Fibroblast of gingiva (primary cell): ENCODE measurements around the gene ENTPD2.
"Not testable (repeated sequence)": the region's sequence is repeated elsewhere in the genome, so short reads cannot be mapped to it uniquely, and the experiment has no call there.

Experiments
- DNase-seq: peaks from one replicate; pipeline ENCODE4 v3.0.0-alpha.2; 2011; ENCODE audit warnings: low read depth

The ENTPD2 gene

GRCh38 chr9:137045294-137046087, 8.4 kb downstream of the ENTPD2 start:
- DNase-seq: peak; percentile 25

GRCh38 chr9:137044502-137045177, 9.2 kb downstream of the ENTPD2 start:
- no peak for DNase-seq

- no peak for DNase-seq
Measured at GRCh38 chr9:137044037-137044436, 9.8 kb downstream of the ENTPD2 start.

DNA sequence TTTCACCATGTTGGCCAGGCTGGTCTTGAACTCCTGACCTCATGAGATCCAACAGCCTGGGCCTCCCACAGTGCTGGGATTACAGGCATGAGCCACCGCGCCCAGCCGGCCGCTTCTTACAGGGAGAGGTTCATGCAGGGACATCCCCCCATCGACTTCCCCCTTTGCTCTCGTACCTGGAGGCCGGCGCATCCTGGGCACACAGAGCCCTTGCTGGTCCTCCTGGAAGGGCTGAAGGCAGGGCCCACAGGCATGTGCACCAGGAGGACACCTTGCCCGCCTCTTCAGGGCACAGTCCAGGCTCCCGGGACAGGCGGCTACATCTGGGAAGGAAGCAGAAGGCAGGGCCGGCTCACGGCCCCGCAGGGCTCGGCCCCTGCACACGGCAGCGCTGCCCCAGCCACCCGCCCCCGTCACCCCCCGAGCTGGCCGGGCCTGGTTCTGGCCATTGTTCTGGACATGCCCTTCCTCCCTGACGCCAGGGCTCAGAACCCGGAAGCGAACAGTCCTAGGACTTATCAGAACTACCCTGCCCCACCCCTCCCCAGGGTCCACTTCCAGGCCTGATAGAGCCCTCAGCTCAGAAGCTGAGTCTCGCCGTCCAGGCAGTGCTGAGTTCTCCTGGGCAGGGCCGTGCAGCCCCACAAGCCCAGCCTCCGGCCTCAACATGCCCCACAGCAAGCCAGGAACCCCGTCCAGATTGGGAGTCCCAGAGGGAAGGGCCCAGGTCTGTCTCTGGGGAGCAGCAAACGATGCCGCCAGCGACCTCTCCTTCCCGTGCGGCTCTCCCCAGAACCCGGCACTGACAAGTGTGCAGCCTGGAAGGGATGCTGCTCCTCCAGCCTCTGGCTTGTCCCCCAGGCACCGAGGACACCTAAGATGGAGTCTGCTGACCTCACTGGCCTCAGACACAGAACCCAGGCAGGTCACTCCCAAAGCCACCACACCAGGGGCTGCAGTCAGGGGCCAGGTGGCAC, 10.8 kb downstream of the ENTPD2 start:
- no peak for DNase-seq

DNA sequence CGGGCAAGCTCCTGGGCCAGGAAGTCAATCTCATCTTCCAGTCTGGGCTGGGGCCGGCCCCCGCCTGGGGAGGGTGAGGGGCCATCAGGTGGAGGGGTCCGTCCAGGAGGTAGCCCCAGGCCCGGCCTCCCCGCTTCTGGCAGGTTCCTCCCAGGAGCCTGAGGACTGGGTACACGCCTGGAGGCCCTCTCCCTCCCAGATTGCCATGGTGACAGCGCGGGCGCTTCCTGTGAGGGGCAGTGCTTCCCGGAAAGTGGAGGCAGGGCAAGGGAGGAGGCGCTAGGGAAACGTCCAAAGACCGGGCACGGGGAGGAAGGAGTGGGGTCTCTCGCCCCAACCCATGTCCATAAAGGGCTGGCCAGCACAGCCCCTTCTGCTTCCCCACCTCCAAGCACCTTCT, 12.7 kb downstream of the ENTPD2 start:
- no peak for DNase-seq

- no peak for DNase-seq
Measured at GRCh38 chr9:137040568-137040967, 13.3 kb downstream of the ENTPD2 start.

DNA sequence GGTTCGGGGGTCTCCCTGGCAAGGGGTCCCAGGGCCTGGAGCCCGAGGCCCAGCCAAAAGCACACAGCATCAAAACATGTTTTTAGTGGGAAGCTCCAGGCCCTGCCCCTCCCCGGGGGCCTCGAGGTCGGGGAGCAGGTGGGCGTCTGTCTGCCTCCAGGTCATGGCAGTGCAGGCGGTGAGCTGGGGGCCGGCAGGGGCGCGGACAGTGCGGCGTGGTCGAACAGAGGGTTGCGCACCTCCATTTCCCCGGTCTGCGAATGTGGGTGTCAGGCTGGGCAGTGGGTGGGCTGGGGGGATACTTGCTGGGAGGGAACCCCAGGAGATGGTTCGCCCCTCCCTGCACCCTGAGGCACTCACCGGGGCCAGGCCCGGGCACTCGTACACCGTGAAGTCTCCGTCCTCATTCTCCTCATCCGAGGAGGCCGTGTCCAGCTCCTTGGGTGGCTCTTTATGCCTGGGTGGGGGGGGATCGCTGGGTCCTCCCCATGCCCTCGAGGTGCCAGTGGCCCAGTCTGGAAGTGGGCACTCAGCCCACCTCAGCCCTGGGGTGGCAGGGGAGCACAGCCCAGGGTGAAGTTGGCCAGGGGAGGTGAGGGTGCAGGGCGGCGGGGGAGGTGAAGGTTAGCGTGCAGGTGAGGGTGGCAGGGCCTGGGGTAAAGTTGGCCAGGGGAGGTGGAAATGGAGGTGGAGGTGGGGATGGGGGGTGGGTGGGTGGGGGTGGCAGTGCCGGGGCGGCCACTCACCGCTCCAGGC, 14.1 kb downstream of the ENTPD2 start:
- DNase-seq: no peak

- DNase-seq: no peak
Measured at GRCh38 chr9:137038916-137039315, 14.9 kb downstream of the ENTPD2 start.

DNA sequence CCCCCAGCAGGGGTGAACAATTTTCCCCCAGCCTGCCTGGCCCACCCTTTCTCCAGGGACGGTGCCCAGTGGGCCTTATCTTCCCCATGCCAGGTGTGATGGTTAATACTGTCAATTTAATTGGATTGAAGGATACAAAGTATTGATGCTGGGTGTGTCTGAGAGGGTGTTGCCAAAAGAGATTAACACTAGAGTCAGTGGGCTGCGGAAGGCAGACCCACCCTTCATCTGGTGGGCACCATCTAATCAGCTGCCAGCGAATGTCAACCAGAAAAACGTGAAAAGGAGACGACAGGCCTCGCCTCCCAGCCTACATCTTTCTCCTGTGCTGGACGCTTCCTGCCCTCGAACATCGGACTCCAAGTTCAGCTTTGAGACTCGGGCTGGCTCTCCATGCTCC, 16.4 kb downstream of the ENTPD2 start:
- DNase-seq: no peak

GRCh38 chr9:137037035-137037434, 16.8 kb downstream of the ENTPD2 start:
- DNase-seq: no peak

- DNase-seq: no peak
Measured at GRCh38 chr9:137035937-137036336, 17.9 kb downstream of the ENTPD2 start.

DNA sequence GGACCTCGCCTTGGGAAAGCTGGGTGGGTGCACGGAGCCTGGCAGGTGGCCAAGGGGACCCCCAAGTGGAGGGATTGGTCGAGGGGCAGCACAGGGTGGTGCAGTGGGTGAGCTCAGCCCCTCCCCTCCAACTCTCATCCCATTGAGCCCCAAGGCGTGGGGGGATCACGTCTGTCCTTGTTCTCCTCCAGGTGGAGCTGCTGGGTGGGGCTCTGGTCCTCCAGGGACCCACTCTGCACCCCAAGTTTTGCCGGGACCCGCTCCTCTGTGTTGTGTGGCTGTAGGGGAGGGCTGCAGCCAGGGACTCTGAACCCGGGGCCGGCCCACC, 18.4 kb downstream of the ENTPD2 start:
- DNase-seq: no peak

DNA sequence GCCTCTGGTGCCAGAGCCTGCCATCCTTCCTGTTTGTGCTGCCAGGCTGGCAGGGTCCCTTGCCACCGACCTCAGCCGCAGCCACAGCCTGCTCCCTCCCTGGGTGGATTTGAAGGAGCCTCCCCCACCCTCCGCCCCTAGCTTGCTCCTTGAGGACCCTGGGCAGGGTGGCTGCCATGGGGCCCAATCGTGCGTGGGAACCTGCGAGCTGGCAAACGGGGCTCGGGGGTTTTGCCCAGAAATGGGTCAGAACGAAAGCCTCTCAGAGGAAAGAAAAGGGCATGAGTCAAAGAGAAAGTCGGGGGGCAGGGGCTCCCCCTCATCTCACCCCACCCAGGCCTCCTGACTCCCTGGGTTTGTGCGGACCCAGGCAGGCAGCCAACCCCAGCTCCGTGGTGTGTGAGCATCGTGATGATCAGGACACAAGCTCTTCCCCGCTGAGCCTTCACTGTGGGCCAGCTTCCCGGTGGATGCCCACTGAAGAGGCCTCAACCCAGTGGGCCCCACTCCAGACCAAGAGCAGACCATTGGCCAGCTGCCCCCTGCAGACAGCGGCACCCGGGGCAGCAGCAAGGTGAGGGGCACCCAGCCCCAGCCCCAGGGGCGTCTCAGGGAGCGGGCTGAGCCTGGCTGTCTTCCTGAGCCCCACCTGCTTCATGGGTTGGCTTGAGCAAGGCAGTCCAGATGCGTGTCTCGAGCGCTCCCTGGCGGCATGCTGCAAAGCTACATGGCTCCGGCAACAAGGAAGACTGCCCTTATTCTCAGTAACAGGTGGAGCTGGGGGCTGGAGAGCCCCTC, 19.0 kb downstream of the ENTPD2 start:
- DNase-seq: peak; percentile 67

DNA sequence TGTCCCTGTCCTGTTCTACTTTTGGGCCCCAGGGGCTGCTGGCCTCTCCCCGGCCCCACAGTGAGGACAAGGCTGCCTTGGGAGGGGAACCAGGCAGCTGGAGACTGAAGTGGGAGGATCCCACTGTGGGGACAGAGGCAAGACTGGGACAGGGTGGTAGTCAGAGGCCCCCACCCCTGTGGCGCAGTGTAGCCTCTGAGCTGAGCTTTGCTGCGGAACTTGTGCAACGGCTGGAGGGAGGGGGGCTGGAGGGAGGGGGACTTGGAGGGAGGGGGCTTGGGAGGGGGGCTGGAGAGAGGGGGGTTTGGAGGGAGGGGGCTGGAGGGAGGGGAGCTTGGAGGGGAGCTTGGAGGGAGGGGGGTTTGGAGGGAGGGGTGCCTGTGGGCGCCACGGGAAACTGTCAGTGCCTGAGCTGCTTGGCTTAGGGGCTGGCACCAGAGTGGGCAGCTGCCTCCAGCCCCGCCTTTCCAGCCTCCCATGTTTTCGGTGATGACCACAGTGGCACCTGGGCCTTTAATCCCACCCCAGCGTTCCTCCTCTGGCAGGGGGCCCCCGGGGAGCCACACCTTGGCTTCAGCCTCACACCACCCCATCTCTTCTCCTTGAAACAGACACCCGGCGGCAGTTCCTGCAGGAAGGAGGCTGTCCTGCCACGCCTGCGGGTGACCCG, 19.7 kb downstream of the ENTPD2 start:
- no peak for DNase-seq

GRCh38 chr9:137033481-137033880, 20.4 kb downstream of the ENTPD2 start:
- DNase-seq: not testable (repeated sequence)

DNA sequence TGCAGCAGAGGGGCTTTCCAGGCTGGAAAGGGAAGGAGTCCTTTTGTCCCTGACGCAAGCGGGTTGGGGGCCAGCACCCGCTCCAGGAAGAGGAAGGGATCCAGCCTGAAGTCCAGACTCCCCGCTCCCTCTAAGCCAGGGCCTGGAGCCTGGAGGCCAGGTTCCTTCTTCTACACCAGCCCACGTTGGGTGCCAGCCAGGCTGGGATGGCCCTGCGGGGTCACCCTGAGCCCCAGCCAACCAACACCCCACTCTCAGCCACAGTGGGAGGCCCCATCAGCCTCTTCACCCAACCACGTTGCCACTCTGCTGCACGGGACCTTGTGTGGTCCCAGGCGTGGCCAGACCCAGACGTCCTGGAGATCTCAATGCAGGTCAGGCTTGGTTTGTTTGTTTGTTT, 21.0 kb downstream of the ENTPD2 start:
- no peak for DNase-seq

- no peak for DNase-seq
Measured at GRCh38 chr9:137031904-137032640, 21.8 kb downstream of the ENTPD2 start, which contains the start of gene FUT7. TSS of gene FUT7 (minus strand) at chr9:137032088. CDS start at chr9:137031991, 97 bp downstream.

GRCh38 chr9:137030538-137031527, 23.0 kb downstream of the ENTPD2 start:
- no peak for DNase-seq
